GM13977 (cell line): ENCODE data around the gene DPF3.

ENCODE experiments used
- DNase-seq: peaks from one replicate; pipeline ENCODE4 v3.0.0; 2012; ENCODE audit warnings: low spot score
- CTCF ChIP-seq: IDR thresholded peaks from 2 replicates; pipeline ENCODE4 v1.5.1; 2012; ENCODE audit warnings: mild to moderate bottlenecking, control low read depth; ENCODE audit not compliant: insufficient read depth; ENCODE audit errors: extremely low read depth, missing control alignments
- in situ Hi-C: fragments of 300-500 bp; cut with MboI; formaldehyde crosslinking; loops from one replicate; pipeline ENCODE4 v1.12.0; 2022; ENCODE audit warnings: low sequenced_read_pairs, low pct_unique_long_range_greater_than_20kb, mixed read lengths, inconsistent platforms; ENCODE audit not compliant: unreplicated experiment

DPF3 gene

GRCh38 chr14:72801381-72801812, 92.5 kb downstream of the DPF3 start:
- no peak for DNase-seq
- TF ChIP-seq CTCF, result no peak
- in situ Hi-C loops, result no loop called here

- no peak for DNase-seq
- no peak for TF ChIP-seq CTCF
- in situ Hi-C loops, result no loop called here
Measured at GRCh38 chr14:72800848-72801370, 93.0 kb downstream of the DPF3 start.

GRCh38 chr14:72800296-72800695, 93.6 kb downstream of the DPF3 start:
- in situ Hi-C loops, result no loop called here
- no peak for TF ChIP-seq CTCF
- DNase-seq, result no peak

GRCh38 chr14:72796935-72797334, 97.0 kb downstream of the DPF3 start:
- DNase-seq, result no peak
- TF ChIP-seq CTCF, result no peak
- in situ Hi-C loops, result no loop called here

GRCh38 chr14:72793156-72793939, 100.6 kb downstream of the DPF3 start:
- in situ Hi-C loops, result no loop called here
- DNase-seq, result no peak
- no peak for TF ChIP-seq CTCF

- DNase-seq, result no peak
- TF ChIP-seq CTCF, result no peak
- in situ Hi-C loops, result no loop called here
Measured at GRCh38 chr14:72792051-72792788, 101.7 kb downstream of the DPF3 start.
